ENCODE results near the gene CELSR1.
A peak's percentile ranks its signal among the peaks of the same experiment; 100 is the strongest.
"Not testable (repeated sequence)": the region's sequence is repeated elsewhere in the genome, so short reads cannot be mapped to it uniquely, and the experiment has no call there.

CELSR1 gene

DNA sequence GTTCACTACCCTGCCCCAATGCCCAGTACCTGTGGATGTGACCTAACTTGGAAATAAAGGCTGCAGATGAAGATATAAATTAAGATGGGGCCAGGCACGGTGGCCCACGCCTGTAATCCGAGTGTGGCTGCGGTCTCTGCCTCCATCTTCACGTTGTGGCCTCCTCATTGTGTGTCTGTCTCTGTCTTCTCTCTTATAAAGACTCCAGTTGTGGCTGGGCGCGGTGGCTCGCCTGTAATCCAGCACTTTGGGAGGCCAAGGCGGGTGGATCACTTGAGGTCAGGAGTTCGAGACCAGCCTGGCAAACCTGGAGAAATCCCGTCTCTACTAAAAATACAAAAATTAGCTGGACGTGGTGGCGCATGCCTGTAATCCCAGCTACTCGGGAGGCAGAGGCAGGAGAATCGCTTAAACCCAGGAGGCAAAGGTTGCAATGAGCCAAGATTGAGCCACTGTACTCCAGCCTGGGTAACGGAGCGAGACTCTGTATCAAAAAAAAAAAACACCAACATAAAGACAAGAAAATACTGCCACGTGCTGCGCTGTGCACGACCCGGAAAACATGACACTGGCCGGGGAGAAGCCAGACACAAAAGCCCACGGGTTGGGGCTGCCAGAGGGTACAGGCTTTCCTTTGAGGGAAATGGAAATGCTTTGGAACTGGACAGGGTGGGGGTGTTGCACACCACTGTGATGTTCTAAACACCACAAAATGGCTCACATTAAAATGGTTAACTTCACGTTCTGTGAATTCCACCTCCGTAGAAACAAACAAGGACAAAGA, 18.7 kb downstream of the CELSR1 start:
- no peaks in the 10 kb centered on the region for H3K27me3 ChIP-seq (ENCODE audit: control insufficient read depth, insufficient read depth, low read length, poor library complexity, severe bottlenecking)
- H3K4me3 ChIP-seq (ENCODE audit: insufficient read depth, low read depth, low read length): no peak overlapping the region
- H3K36me3 ChIP-seq (ENCODE audit: control insufficient read depth, insufficient read depth, low read length): no peaks in the 10 kb centered on the region
- peaks cover 28% of the 10 kb centered on the region for H3K4me1 ChIP-seq (ENCODE audit: control insufficient read depth, insufficient read depth, low read length)
- 94 to 95% methylated on average over 25 of the region's 25 CpGs for WGBS, 2 experiments
- no peak overlapping the region for H3K27ac ChIP-seq (ENCODE audit: insufficient read depth, low read depth, low read length, poor library complexity, severe bottlenecking)
- no peaks in the 10 kb centered on the region for H3K9me3 ChIP-seq (ENCODE audit: control insufficient read depth, low read length)

DNA sequence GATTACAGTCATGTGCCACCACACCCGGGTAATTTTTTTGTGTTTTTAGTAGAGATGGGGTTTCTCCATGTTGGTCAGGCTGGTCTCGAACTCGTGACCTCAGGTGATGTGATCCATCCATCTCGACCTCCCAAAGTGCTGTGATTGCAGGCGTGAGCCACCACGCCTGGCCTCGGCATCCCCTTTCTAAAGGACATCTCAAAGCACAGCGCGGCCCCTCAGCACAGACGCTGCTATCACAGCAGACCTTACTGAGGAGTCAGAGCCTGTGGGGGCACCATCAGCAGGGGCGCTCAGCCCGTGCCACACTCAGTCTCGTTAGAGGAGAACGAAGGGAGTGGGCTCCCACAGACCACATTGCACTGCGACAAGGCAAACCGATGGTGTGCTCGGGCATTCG, 19.4 kb downstream of the CELSR1 start:
- no peaks in the 10 kb centered on the region for H3K27me3 ChIP-seq (ENCODE audit: control insufficient read depth, insufficient read depth, low read length, poor library complexity, severe bottlenecking)
- H3K27ac ChIP-seq (ENCODE audit: insufficient read depth, low read depth, low read length, poor library complexity, severe bottlenecking): no peak overlapping the region
- H3K9me3 ChIP-seq (ENCODE audit: control insufficient read depth, low read length): no peaks in the 10 kb centered on the region
- peaks cover 24% of the 10 kb centered on the region for H3K4me1 ChIP-seq (ENCODE audit: control insufficient read depth, insufficient read depth, low read length)
- H3K36me3 ChIP-seq (ENCODE audit: control insufficient read depth, insufficient read depth, low read length): no peaks in the 10 kb centered on the region
- WGBS, 2 experiments: 96 to 97% methylated on average over 18 of the region's 18 CpGs
- H3K4me3 ChIP-seq (ENCODE audit: insufficient read depth, low read depth, low read length): no peak overlapping the region

DNA sequence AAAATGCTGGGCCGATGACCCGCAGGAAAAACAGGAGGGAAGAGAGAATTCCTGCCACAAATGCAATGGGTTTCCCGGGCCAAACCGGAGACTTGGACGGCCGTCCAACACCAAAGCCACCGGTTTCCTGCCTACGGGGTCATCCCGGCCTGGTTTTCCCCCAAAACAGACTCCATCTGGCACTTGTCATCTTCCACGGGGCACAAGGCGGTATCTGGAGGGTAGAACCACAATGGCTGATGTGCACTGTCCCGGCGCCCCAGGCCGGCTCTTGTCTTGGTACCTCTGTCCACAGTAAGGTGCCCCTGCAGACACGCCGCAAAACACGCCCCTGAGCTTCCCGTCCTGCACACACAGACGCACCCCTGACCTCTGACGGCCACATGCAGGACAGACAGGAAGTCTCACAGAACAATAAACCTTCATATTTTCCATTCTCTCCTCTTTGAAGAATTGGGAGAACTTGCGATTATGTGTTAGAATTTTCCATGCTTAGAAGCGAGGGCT, 20.1 kb downstream of the CELSR1 start:
- Histone ChIP-seq H3K4me3 (ENCODE audit: insufficient read depth, low read depth, low read length) (no peak overlapping the region), H3K4me1 (ENCODE audit: control insufficient read depth, insufficient read depth, low read length) (peaks cover 22% of the 10 kb centered on the region), H3K9me3 (ENCODE audit: control insufficient read depth, low read length) (no peaks in the 10 kb centered on the region), H3K36me3 (ENCODE audit: control insufficient read depth, insufficient read depth, low read length) (no peaks in the 10 kb centered on the region), H3K27ac (ENCODE audit: insufficient read depth, low read depth, low read length, poor library complexity, severe bottlenecking) (no peak overlapping the region), H3K27me3 (ENCODE audit: control insufficient read depth, insufficient read depth, low read length, poor library complexity, severe bottlenecking) (no peaks in the 10 kb centered on the region)
- 91% methylated on average over 22 of the region's 22 CpGs for WGBS, 2 experiments

DNA sequence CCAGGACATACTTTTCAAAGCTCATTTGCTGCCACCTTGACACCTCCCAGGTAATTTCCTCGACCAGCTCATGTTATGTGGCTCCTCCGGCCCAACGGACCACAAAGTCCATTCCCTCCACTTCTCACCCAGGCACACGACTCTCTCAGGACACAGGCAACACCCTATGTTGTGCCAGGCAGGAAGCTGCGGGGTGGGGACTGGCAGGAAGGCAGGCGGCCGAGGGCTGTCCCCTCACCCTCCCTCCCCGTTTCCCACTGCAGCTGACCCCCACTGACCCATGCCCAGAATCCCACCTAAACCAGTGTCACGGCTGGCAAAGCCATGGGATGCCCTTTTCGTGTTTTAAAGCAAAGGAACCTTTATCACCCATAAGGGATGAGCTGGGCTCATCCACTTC, 20.8 kb downstream of the CELSR1 start:
- H3K27ac ChIP-seq (ENCODE audit: insufficient read depth, low read depth, low read length, poor library complexity, severe bottlenecking): no peak overlapping the region
- H3K4me3 ChIP-seq (ENCODE audit: insufficient read depth, low read depth, low read length): no peak overlapping the region
- no peaks in the 10 kb centered on the region for H3K36me3 ChIP-seq (ENCODE audit: control insufficient read depth, insufficient read depth, low read length)
- no peaks in the 10 kb centered on the region for H3K9me3 ChIP-seq (ENCODE audit: control insufficient read depth, low read length)
- 95 to 97% methylated on average over 10 of the region's 10 CpGs for WGBS, 2 experiments
- H3K27me3 ChIP-seq (ENCODE audit: control insufficient read depth, insufficient read depth, low read length, poor library complexity, severe bottlenecking): no peaks in the 10 kb centered on the region
- peaks cover 28% of the 10 kb centered on the region for H3K4me1 ChIP-seq (ENCODE audit: control insufficient read depth, insufficient read depth, low read length)

DNA sequence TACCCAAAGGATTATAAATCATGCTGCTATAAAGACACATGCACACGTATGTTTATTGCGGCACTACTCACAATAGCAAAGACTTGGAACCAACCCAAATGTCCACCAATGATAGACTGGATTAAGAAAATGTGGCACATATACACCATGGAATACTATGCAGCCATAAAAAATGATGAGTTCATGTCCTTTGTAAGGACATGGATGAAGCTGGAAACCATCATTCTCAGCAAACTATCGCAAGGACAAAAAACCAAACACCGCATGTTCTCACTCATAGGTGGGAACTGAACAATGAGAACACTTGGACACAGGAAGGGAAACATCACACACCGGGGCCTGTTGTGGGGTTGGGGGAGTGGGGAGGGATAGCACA, 21.3 kb downstream of the CELSR1 start:
- 93 to 100% methylated on average over 1 to 2 of the region's 5 CpGs for WGBS, 2 experiments
- not testable (repeated sequence) for H3K27ac ChIP-seq (ENCODE audit: insufficient read depth, low read depth, low read length, poor library complexity, severe bottlenecking)

DNA sequence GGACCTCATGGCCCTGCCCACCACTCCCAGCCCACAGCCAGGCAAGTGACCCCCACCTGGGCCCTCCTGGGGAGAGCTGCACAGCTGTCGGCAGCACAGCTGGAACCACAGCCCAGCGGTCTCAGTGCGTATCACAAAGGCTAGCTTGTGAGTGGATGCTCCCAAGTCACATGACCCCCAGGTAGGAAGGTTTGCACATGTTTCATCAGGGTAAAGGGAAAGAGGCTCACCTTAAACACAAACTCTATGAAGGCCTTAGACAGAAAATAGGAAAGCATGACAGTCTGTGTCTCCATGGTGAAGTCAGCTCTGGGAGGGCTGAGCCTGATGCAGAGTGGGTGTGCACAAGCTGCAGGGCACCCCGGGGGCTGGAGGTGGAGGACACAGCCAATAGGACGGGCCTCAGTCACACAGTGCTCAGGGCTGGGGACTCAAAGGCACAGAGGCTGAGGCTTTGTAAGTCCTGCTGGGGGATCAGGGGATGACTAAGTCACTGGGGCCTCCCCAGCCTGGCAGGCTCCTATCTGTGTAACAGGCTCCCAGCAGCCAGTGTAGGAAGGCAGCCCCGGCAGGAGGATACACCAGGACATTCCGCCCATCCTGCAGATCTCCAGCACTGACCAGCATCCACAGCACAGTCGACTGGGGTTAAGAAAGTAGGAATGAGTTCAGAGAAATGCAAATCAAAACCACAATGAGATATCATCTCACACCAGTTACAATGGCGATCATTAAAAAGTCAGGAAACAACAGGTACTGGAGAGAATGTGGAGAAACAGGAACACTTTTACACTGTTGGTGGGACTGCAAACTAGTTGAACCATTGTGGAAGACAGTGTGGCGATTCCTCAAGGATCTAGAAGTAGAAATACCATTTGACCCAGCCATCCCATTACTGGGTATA, 22.0 kb downstream of the CELSR1 start:
- H3K27ac ChIP-seq (ENCODE audit: insufficient read depth, low read depth, low read length, poor library complexity, severe bottlenecking): peak overlapping the region; percentile 18
- peaks cover 40% of the 10 kb centered on the region for H3K4me1 ChIP-seq (ENCODE audit: control insufficient read depth, insufficient read depth, low read length)
- H3K4me3 ChIP-seq (ENCODE audit: insufficient read depth, low read depth, low read length): no peak overlapping the region
- no peaks in the 10 kb centered on the region for H3K36me3 ChIP-seq (ENCODE audit: control insufficient read depth, insufficient read depth, low read length)
- WGBS, 2 experiments: 62 to 64% methylated on average over 10 of the region's 10 CpGs
- H3K27me3 ChIP-seq (ENCODE audit: control insufficient read depth, insufficient read depth, low read length, poor library complexity, severe bottlenecking): no peaks in the 10 kb centered on the region
- no peaks in the 10 kb centered on the region for H3K9me3 ChIP-seq (ENCODE audit: control insufficient read depth, low read length)

More for the DNA sequence above, 21.3 kb downstream of the CELSR1 start:
- H3K9me3 ChIP-seq (ENCODE audit: control insufficient read depth, low read length); H3K27me3 ChIP-seq (ENCODE audit: control insufficient read depth, insufficient read depth, low read length, poor library complexity, severe bottlenecking); H3K4me3 ChIP-seq (ENCODE audit: insufficient read depth, low read depth, low read length); H3K36me3 ChIP-seq (ENCODE audit: control insufficient read depth, insufficient read depth, low read length): not testable (repeated sequence)
- peaks cover 34% of the 10 kb centered on the region for H3K4me1 ChIP-seq (ENCODE audit: control insufficient read depth, insufficient read depth, low read length)

DNA sequence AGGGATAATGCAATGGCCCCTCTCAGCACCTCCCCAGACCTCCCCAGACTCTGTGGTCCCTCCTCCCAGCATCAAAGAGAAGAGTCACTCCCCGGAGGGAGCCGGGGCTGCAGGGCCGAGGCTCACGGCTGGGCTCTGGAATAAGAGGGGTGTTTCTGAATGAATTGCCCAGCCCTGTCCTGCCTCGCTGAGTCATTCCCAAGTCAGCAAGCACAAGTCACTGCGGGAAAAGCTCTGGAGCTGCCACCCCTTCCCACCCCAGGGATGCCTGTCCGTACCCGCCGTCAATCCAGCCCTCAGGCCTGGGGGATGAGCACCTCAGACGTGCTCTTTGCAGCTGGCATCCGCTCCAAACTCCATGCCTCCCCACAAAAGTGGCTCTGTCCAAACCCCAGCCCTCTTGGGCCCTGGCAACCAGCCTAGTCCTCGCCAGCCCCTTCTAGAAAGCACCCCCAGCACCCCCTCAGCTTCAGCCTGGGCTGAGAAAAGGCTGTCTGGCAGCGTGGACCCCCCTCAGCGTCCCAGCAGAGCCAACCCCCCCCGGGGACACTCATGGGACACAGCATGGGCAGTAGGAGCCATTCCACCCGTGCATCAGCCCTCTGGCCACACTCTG, 22.7 kb downstream of the CELSR1 start:
- no peaks in the 10 kb centered on the region for H3K9me3 ChIP-seq (ENCODE audit: control insufficient read depth, low read length)
- WGBS, 2 experiments: 46 to 48% methylated on average over 16 of the region's 16 CpGs
- peaks cover 43% of the 10 kb centered on the region for H3K4me1 ChIP-seq (ENCODE audit: control insufficient read depth, insufficient read depth, low read length)
- H3K36me3 ChIP-seq (ENCODE audit: control insufficient read depth, insufficient read depth, low read length): no peaks in the 10 kb centered on the region
- H3K4me3 ChIP-seq (ENCODE audit: insufficient read depth, low read depth, low read length): no peak overlapping the region
- peak overlapping the region; percentile 18 for H3K27ac ChIP-seq (ENCODE audit: insufficient read depth, low read depth, low read length, poor library complexity, severe bottlenecking)
- no peaks in the 10 kb centered on the region for H3K27me3 ChIP-seq (ENCODE audit: control insufficient read depth, insufficient read depth, low read length, poor library complexity, severe bottlenecking)

DNA sequence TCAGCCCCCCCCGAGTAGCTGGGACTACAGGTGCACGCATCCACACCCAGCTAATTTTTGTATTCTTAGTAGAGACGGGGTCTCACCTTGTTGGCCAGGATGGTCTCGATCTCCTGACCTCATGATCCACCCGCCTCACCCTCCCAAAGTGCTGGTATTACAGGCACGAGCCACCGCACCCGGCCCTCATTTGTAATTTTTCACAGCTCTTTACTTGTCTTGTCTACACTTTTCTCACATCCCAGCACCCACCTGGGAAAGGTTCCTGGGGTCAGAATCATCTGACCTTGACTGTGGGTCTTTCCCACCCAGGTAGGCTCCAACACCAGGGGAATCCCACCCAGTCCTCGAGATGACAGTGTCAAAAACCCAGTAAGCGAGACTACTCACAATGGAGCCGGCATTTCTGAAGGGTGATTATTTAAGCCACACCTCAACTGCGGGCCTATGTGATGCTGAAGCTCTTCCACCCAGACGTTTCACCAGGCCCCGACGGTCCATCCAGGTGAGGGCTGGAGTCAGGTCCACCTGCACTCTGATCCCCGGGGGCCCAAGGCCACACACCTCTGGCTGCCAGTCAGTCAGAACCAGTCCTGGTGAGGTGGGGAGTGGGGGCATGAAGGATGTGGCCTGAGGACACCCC, 23.4 kb downstream of the CELSR1 start:
- H3K9me3 ChIP-seq (ENCODE audit: control insufficient read depth, low read length): no peaks in the 10 kb centered on the region
- H3K27me3 ChIP-seq (ENCODE audit: control insufficient read depth, insufficient read depth, low read length, poor library complexity, severe bottlenecking): no peaks in the 10 kb centered on the region
- H3K27ac ChIP-seq (ENCODE audit: insufficient read depth, low read depth, low read length, poor library complexity, severe bottlenecking): no peak overlapping the region
- peaks cover 49% of the 10 kb centered on the region for H3K4me1 ChIP-seq (ENCODE audit: control insufficient read depth, insufficient read depth, low read length)
- H3K36me3 ChIP-seq (ENCODE audit: control insufficient read depth, insufficient read depth, low read length): no peaks in the 10 kb centered on the region
- 92% methylated on average over 16 of the region's 16 CpGs for WGBS, 2 experiments
- no peak overlapping the region for H3K4me3 ChIP-seq (ENCODE audit: insufficient read depth, low read depth, low read length)

DNA sequence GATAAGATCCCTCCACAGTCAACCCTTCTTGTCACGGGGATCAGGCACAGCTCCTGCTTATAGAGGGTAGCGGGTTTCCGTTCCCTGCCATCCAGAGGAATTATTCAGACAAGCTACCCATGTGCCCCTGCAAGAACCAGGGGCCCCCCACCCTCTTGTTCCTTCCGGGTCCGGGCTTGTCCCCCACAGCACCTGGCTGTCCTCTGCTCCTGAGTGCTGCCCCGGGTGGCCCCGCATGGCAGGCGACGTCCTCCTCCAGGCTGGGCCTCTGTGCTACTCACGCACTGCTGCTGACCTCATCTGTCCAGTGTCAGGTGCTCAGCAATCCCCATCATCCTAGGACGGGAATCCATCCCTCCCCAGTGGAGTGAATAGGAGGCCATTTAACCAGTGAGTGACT, 24.7 kb downstream of the CELSR1 start:
- H3K27me3 ChIP-seq (ENCODE audit: control insufficient read depth, insufficient read depth, low read length, poor library complexity, severe bottlenecking): no peaks in the 10 kb centered on the region
- peaks cover 62% of the 10 kb centered on the region for H3K4me1 ChIP-seq (ENCODE audit: control insufficient read depth, insufficient read depth, low read length)
- no peaks in the 10 kb centered on the region for H3K9me3 ChIP-seq (ENCODE audit: control insufficient read depth, low read length)
- WGBS, 2 experiments: 91 to 92% methylated on average over 11 of the region's 11 CpGs
- H3K36me3 ChIP-seq (ENCODE audit: control insufficient read depth, insufficient read depth, low read length): no peaks in the 10 kb centered on the region
- H3K27ac ChIP-seq (ENCODE audit: insufficient read depth, low read depth, low read length, poor library complexity, severe bottlenecking): no peak overlapping the region
- H3K4me3 ChIP-seq (ENCODE audit: insufficient read depth, low read depth, low read length): no peak overlapping the region
